Activated CD4-positive, CD25-positive, alpha-beta regulatory T cell treated with anti-CD3 and anti-CD28 coated beads, Interleukin-2, amount 50 U/mL, for 72 hours (primary cell): ENCODE data around the gene RABGGTA.

Experiments
- DNase-seq: peaks from one replicate; pipeline ENCODE4 v3.0.0; 2021

RABGGTA gene

GRCh38 chr14:24300326-24300980 lies 29.1 kb upstream of the RABGGTA start:
- no peak for DNase-seq

- DNase-seq = peak; percentile 95
Observed at GRCh38 chr14:24299255-24300191, 28.1 kb upstream of the RABGGTA start, which contains the start of the genes DHRS1 and NOP9. TSS of gene DHRS1 (minus strand) at chr14:24299780. CDS start at chr14:24299106, 674 bp downstream. TSS of gene NOP9 (plus strand) at chr14:24299850. CDS start at chr14:24299955, 105 bp downstream.

GRCh38 chr14:24298892-24299254 lies 27.5 kb upstream of the RABGGTA start:
- no peak for DNase-seq

GRCh38 chr14:24297190-24297964 lies 26.0 kb upstream of the RABGGTA start:
- no peak for DNase-seq

GRCh38 chr14:24296341-24297157 lies 25.2 kb upstream of the RABGGTA start:
- DNase-seq = peak; percentile 60

- DNase-seq = no peak
Observed at GRCh38 chr14:24293525-24293924, 22.1 kb upstream of the RABGGTA start.

- no peak for DNase-seq
Observed at GRCh38 chr14:24292118-24292807, 20.9 kb upstream of the RABGGTA start.

- DNase-seq = no peak
Observed at GRCh38 chr14:24291446-24292117, 20.2 kb upstream of the RABGGTA start.

- no peak for DNase-seq
Observed at GRCh38 chr14:24290746-24291145, 19.3 kb upstream of the RABGGTA start.

GRCh38 chr14:24289649-24290280 lies 18.4 kb upstream of the RABGGTA start:
- peak; percentile 62 for DNase-seq

GRCh38 chr14:24286996-24287395 lies 15.6 kb upstream of the RABGGTA start:
- no peak for DNase-seq

GRCh38 chr14:24285351-24285750 lies 14.0 kb upstream of the RABGGTA start:
- no peak for DNase-seq

- no peak for DNase-seq
Observed at GRCh38 chr14:24284501-24285035, 13.2 kb upstream of the RABGGTA start.

- no peak for DNase-seq
Observed at GRCh38 chr14:24283796-24284460, 12.5 kb upstream of the RABGGTA start.

- no peak for DNase-seq
Observed at GRCh38 chr14:24282736-24283135, 11.3 kb upstream of the RABGGTA start.

GRCh38 chr14:24281636-24282035 lies 10.2 kb upstream of the RABGGTA start:
- DNase-seq = no peak

- no peak for DNase-seq
Observed at GRCh38 chr14:24280797-24281460, 9.5 kb upstream of the RABGGTA start.

- DNase-seq = no peak
Observed at GRCh38 chr14:24279301-24280186, 8.1 kb upstream of the RABGGTA start.
